Measurements from ENCODE around the gene SLC9A2. TPM values are rescaled to one million over a fixed set of nuclear protein-coding genes. Genes with fewer than 3 reads are reported as not detected.

The SLC9A2 gene
- total and polyA plus RNA-seq, 4 experiments from 2014 or later = not detected

DNA sequence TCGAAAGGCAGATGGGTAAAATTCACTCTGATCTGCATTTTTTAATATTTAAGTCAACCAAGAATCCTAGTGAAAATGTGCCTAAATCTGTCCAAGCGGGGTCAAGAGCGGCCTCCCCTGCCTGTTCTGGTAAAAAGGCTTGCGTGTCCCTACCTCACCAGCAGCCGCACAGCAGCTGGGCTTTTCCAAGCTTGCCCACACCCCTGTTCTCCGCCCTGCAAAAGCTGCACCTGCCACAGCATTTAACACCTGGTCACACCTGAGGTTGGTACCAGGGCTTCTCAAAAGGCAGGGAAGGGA, 116.7 kb downstream of the SLC9A2 start:
- peaks cover 0 to 1% of the 10 kb centered on the region in 2 donors for H3K27me3 Mint-ChIP-seq
- DNase-seq = no peak
- ChIA-PET POLR2A (ENCODE audit: partially characterized antibody) (interaction anchor here (1.1 to 2.3 kb wide), 3 partner anchors 10 to 369 kb away, joined by 3 to 7 read pairs (median 3); no protein-coding TSS in a partner anchor), CTCF (ENCODE audit: partially characterized antibody) (interaction anchor here (1.5 to 7.1 kb wide), 2 partner anchors 17 to 70 kb away, joined by 6 to 79 read pairs; no protein-coding TSS in a partner anchor)
- H3K4me1 ChIP-seq (ENCODE audit: insufficient read depth, low read length) = peaks cover 35% of the 10 kb centered on the region
- H3K4me3 Mint-ChIP-seq = peak overlapping the region; percentile 96 to 98 (median 98)
- H3K27ac ChIP-seq (ENCODE audit: low read depth, low read length) = peak overlapping the region; percentile 55
- H3K27me3 ChIP-seq (ENCODE audit: insufficient read depth, low read length) = no peaks in the 10 kb centered on the region
- H3K36me3 Mint-ChIP-seq = peaks cover 8 to 17% of the 10 kb centered on the region in 2 donors
- H3K4me1 Mint-ChIP-seq = peaks cover 29 to 49% (median 38%) of the 10 kb centered on the region in 4 donors
- H3K9me3 Mint-ChIP-seq = no peaks in the 10 kb centered on the region
- H3K36me3 ChIP-seq (ENCODE audit: insufficient read depth, low read length) = peaks cover 8% of the 10 kb centered on the region
- H3K9me3 ChIP-seq (ENCODE audit: control insufficient read depth in 1 of 2, low read length in 2 of 2) = no peaks in the 10 kb centered on the region
- intact Hi-C loops (cut with micrococcal nuclease) = loop anchor here (5.0 kb wide), 1 partner anchor 66 kb away; no protein-coding TSS in a partner anchor
- H3K27ac Mint-ChIP-seq = peak overlapping the region; percentile 23 to 95 (median 92)
- H3K4me3 ChIP-seq (ENCODE audit: low read length in 2 of 2) = peak overlapping the region; percentile 63 to 87

DNA sequence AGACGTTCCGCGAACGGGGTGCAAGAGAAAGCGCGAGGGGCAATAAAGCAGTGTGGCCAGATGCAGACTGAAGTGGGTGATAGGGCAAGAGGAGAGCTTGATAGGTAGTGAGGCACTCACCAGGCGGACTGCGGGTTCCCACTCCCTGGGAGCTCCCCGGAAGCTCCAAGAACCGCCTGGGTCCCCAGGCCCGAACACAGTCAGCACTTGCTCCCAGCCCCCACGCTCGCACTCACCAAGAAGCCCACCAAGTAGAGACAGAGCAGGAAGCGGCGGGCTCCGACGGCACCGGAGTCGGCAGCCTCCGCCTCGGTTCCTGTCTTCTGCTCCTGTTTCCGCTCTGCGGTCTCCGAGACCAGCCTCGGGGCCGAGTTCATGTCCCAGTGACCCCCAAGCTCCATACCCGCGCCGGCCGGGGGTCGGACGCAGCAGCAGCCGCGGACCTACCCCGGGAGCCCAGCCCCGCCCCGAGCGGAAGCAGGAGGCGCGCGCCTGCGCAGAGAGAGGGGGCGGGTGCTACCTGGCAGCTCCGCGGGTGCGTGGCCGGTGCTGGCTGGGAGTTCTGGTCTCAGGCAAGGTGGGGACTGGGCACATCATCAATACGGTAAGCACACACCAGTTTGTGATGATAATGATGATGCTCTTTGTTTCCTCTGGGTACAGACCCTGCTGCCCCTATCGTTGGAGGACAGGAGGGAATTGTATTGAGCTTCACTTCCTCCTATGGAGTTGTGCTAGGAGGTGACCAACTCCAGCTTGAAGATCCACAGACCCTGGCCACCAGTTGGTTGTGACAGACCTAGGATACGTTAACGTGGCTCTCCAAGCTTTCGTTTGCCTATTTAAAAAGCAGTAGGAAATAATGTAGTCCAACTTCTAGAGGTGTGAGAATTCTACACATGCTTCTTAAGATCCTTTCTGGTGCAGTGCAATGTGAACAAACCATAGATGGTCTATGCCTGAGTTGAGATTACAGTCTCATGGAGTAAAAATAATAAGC, 117.4 kb downstream of the SLC9A2 start:
- Mint-ChIP-seq H3K9me3 (peaks cover 0 to under 1% (median 0%) of the 10 kb centered on the region in 8 donors), H3K27ac (peak overlapping the region; percentile 73 to 95 (median 92)), H3K36me3 (peaks cover 8 to 12% of the 10 kb centered on the region in 2 donors), H3K27me3 (peaks cover 0 to 3% of the 10 kb centered on the region in 2 donors), H3K4me1 (peaks cover 29 to 49% (median 38%) of the 10 kb centered on the region in 4 donors), H3K4me3 (peak overlapping the region; percentile 96 to 98 (median 98))
- H3K9me3 ChIP-seq (ENCODE audit: control insufficient read depth in 1 of 2, low read length in 2 of 2) = no peaks in the 10 kb centered on the region
- intact Hi-C loops (cut with micrococcal nuclease) = loop anchor here (5.0 kb wide), 1 partner anchor 66 kb away; no protein-coding TSS in a partner anchor
- ChIA-PET CTCF (ENCODE audit: partially characterized antibody) (interaction anchor here (1.5 to 7.1 kb wide), 2 partner anchors 16 to 70 kb away, joined by 6 to 79 read pairs; no protein-coding TSS in a partner anchor), POLR2A (ENCODE audit: partially characterized antibody) (interaction anchor here (1.1 to 2.3 kb wide), 5 partner anchors 11 to 369 kb away, joined by 3 to 7 read pairs (median 3); no protein-coding TSS in a partner anchor)
- no peaks in the 10 kb centered on the region for H3K27me3 ChIP-seq (ENCODE audit: insufficient read depth, low read length)
- peaks cover 35% of the 10 kb centered on the region for H3K4me1 ChIP-seq (ENCODE audit: insufficient read depth, low read length)
- H3K36me3 ChIP-seq (ENCODE audit: insufficient read depth, low read length) = peaks cover 5% of the 10 kb centered on the region
- DNase-seq = peak; percentile 80 to 84 (median 82)
- peak overlapping the region; percentile 63 to 87 for H3K4me3 ChIP-seq (ENCODE audit: low read length in 2 of 2)
- H3K27ac ChIP-seq (ENCODE audit: low read depth, low read length) = peak overlapping the region; percentile 55

DNA sequence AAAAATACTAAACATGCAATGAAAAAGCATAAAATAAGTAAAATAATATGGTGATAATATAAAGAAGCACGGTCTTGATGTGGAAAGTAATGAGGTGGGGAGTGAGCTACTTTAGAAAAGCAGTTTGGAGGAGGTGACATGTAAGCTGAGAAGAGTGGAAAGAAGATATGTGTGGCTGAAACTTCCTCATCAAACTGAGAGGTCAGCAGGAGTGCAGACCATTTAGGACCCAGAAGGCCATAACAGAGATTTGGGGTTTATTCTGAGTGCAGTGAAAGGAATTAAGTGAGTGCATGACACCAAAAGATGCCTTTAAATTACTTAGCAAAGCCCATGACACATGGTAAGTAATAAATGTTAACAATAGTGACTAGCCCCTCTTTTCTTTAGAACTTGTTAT, 118.1 kb downstream of the SLC9A2 start:
- H3K27me3 ChIP-seq (ENCODE audit: insufficient read depth, low read length) = no peaks in the 10 kb centered on the region
- no peaks in the 10 kb centered on the region for H3K9me3 ChIP-seq (ENCODE audit: control insufficient read depth in 1 of 2, low read length in 2 of 2)
- no peaks in the 10 kb centered on the region for H3K36me3 ChIP-seq (ENCODE audit: insufficient read depth, low read length)
- peak overlapping the region in 6 of 7 donors; percentile 73 to 95 (median 92) for H3K27ac Mint-ChIP-seq
- intact Hi-C loops (cut with micrococcal nuclease) = loop anchor here (5.0 kb wide), 1 partner anchor 65 kb away; no protein-coding TSS in a partner anchor
- ChIA-PET POLR2A (ENCODE audit: partially characterized antibody) (interaction anchor here (1.1 kb wide), 2 partner anchors 16 to 17 kb away, joined by 3 to 4 read pairs; no protein-coding TSS in a partner anchor), CTCF (ENCODE audit: partially characterized antibody) (interaction anchor here (1.5 to 7.1 kb wide), 2 partner anchors 16 to 69 kb away, joined by 6 to 79 read pairs; no protein-coding TSS in a partner anchor)
- H3K27me3 Mint-ChIP-seq = peaks cover 0 to 3% of the 10 kb centered on the region in 2 donors
- no peak for DNase-seq
- peak overlapping the region; percentile 96 to 98 (median 98) for H3K4me3 Mint-ChIP-seq
- peak overlapping the region; percentile 63 to 87 for H3K4me3 ChIP-seq (ENCODE audit: low read length in 2 of 2)
- H3K36me3 Mint-ChIP-seq = peaks cover 10 to 12% of the 10 kb centered on the region in 2 donors
- peaks cover 29 to 49% (median 38%) of the 10 kb centered on the region in 4 donors for H3K4me1 Mint-ChIP-seq
- H3K4me1 ChIP-seq (ENCODE audit: insufficient read depth, low read length) = peaks cover 35% of the 10 kb centered on the region
- H3K9me3 Mint-ChIP-seq = peaks cover 0 to 4% (median 0%) of the 10 kb centered on the region in 8 donors
- H3K27ac ChIP-seq (ENCODE audit: low read depth, low read length) = no peak overlapping the region

DNA sequence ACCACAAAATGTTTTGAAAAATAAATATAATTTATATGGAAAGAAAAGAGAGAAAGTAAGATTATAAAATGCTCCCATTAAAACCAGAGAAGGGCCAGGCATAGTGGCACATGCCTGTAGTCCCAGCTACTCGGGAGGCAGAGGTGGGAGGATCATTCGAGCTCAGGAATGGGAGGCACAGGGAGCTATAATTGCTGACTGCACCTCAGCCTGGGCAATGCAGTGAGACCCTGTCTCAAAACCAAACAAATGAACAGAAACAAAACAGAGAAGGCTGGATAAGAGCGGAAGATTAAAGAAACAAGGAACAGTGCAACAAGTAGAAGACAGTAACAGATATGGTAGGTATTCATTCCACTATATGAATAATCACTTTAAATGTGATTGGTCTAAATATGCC, 123.9 kb downstream of the SLC9A2 start:
- Histone ChIP-seq H3K4me3 (ENCODE audit: low read length in 2 of 2) (no peak overlapping the region), H3K36me3 (ENCODE audit: insufficient read depth, low read length) (no peaks in the 10 kb centered on the region), H3K4me1 (ENCODE audit: insufficient read depth, low read length) (no peaks in the 10 kb centered on the region), H3K27ac (ENCODE audit: low read depth, low read length) (no peak overlapping the region), H3K9me3 (ENCODE audit: control insufficient read depth in 1 of 2, low read length in 2 of 2) (no peaks in the 10 kb centered on the region), H3K27me3 (ENCODE audit: insufficient read depth, low read length) (no peaks in the 10 kb centered on the region)
- peaks cover 0 to 7% (median 0%) of the 10 kb centered on the region in 4 donors for H3K4me1 Mint-ChIP-seq
- DNase-seq = no peak
- H3K36me3 Mint-ChIP-seq = peaks cover 0 to 21% of the 10 kb centered on the region in 2 donors
- H3K9me3 Mint-ChIP-seq = peaks cover 0 to 4% (median 0%) of the 10 kb centered on the region in 8 donors
- H3K27ac Mint-ChIP-seq = no peak overlapping the region
- intact Hi-C loops (cut with micrococcal nuclease) = no loop called here
- ChIA-PET CTCF (ENCODE audit: partially characterized antibody) (interaction anchor here (1.0 to 1.4 kb wide), 3 partner anchors 10 to 12 kb away, joined by 4 to 6 read pairs (median 4); no protein-coding TSS in a partner anchor), POLR2A (ENCODE audit: partially characterized antibody) (no interaction called here)
- no peak overlapping the region for H3K4me3 Mint-ChIP-seq
- peaks cover 0 to 3% of the 10 kb centered on the region in 2 donors for H3K27me3 Mint-ChIP-seq

DNA sequence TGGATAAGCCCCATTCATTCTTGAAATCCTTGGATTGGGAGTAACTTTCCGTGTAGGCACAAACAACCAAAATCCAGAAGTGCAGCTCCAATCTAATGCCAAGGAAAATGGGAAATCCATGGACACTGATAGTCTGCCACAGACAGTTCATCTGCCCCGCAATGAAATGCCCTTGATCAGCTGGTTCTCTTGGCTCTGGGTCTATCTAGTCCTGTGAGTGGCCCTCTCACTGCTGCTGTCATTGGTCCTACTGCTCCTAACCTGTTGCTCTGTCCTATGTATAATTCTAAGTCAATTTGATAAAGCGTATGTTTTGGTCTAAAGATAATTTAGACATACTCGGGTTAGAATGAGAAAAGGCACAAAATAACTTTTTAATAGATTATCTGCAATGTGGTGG, 128.8 kb downstream of the SLC9A2 start:
- peaks cover 0 to 7% of the 10 kb centered on the region in 2 donors for H3K36me3 Mint-ChIP-seq
- H3K27ac Mint-ChIP-seq = no peak overlapping the region
- Histone ChIP-seq H3K9me3 (ENCODE audit: control insufficient read depth in 1 of 2, low read length in 2 of 2) (no peaks in the 10 kb centered on the region), H3K36me3 (ENCODE audit: insufficient read depth, low read length) (no peaks in the 10 kb centered on the region), H3K4me3 (ENCODE audit: low read length in 2 of 2) (no peak overlapping the region), H3K27ac (ENCODE audit: low read depth, low read length) (no peak overlapping the region), H3K4me1 (ENCODE audit: insufficient read depth, low read length) (no peaks in the 10 kb centered on the region), H3K27me3 (ENCODE audit: insufficient read depth, low read length) (no peaks in the 10 kb centered on the region)
- H3K4me3 Mint-ChIP-seq = no peak overlapping the region
- no peak for DNase-seq
- H3K4me1 Mint-ChIP-seq = no peaks in the 10 kb centered on the region
- no peaks in the 10 kb centered on the region for H3K27me3 Mint-ChIP-seq
- POLR2A ChIA-PET (ENCODE audit: partially characterized antibody) = no interaction called here
- intact Hi-C loops (cut with micrococcal nuclease) = no loop called here
- no peaks in the 10 kb centered on the region for H3K9me3 Mint-ChIP-seq
- CTCF ChIA-PET (ENCODE audit: partially characterized antibody) = interaction anchor here (0.8 kb wide), 1 partner anchor 10 kb away, joined by 3 read pairs; no protein-coding TSS in a partner anchor

DNA sequence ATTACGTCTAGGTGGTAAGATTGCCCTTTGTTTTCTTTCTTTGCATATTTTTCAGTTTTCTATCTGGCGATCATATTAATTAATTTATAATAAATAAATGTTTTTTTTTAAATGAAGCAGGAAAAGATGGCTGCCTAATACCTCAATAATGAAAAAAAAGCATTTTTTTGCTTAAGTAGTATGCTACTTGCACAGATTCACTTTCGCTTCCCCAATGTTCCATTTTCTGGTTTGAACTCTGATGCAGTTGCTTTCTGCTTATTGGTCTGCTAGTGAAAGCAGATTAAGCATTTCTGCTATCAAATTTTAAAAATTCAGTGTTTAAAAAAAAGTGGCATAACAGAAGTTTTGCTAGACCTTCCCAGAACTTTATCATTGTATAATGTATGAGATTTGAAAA, 130.6 kb downstream of the SLC9A2 start:
- no peak overlapping the region for H3K4me3 Mint-ChIP-seq
- Histone ChIP-seq H3K36me3 (ENCODE audit: insufficient read depth, low read length) (no peaks in the 10 kb centered on the region), H3K27ac (ENCODE audit: low read depth, low read length) (no peak overlapping the region), H3K4me1 (ENCODE audit: insufficient read depth, low read length) (no peaks in the 10 kb centered on the region), H3K9me3 (ENCODE audit: control insufficient read depth in 1 of 2, low read length in 2 of 2) (no peaks in the 10 kb centered on the region), H3K27me3 (ENCODE audit: insufficient read depth, low read length) (no peaks in the 10 kb centered on the region), H3K4me3 (ENCODE audit: low read length in 2 of 2) (no peak overlapping the region)
- no peak for DNase-seq
- H3K36me3 Mint-ChIP-seq = peaks cover 0 to 7% of the 10 kb centered on the region in 2 donors
- ChIA-PET POLR2A (ENCODE audit: partially characterized antibody) (no interaction called here), CTCF (ENCODE audit: partially characterized antibody) (interaction anchor here (6.0 to 6.9 kb wide), 2 partner anchors 14 to 16 kb away, joined by 79 to 83 read pairs; partner anchors contain the start of gene TMEM182)
- no peaks in the 10 kb centered on the region for H3K9me3 Mint-ChIP-seq
- no peaks in the 10 kb centered on the region for H3K27me3 Mint-ChIP-seq
- intact Hi-C loops (cut with micrococcal nuclease) = no loop called here
- no peaks in the 10 kb centered on the region for H3K4me1 Mint-ChIP-seq
- H3K27ac Mint-ChIP-seq = no peak overlapping the region
